WTC11 (cell line): ENCODE measurements around the gene RNF103.

Experiments used
- AFF4 ChIP-seq: sonication (generic); formaldehyde crosslinking; IDR thresholded peaks from 2 replicates; pipeline ENCODE4 v1.8.1; 2023; ENCODE audit warnings: mild to moderate bottlenecking, missing genetic modification reagents, borderline replicate concordance
- ATF2 ChIP-seq: sonication (generic); formaldehyde crosslinking; IDR thresholded peaks from 2 replicates; pipeline ENCODE4 v1.8.1; 2022; ENCODE audit warnings: low read depth, missing genetic modification reagents, borderline replicate concordance
- CTCF ChIP-seq: fragments of 200-600 bp; IDR thresholded peaks from 2 replicates; pipeline ENCODE4 v1.8.0; 2022; ENCODE audit warnings: antibody characterized with exemption
- ETV6 ChIP-seq: sonication (generic); formaldehyde crosslinking; IDR thresholded peaks from 2 replicates; pipeline ENCODE4 v1.8.1; 2022; ENCODE audit warnings: mild to moderate bottlenecking, missing genetic modification reagents
- MAX ChIP-seq: sonication (generic); formaldehyde crosslinking; IDR thresholded peaks from 2 replicates; pipeline ENCODE4 v1.8.0; 2022; ENCODE audit warnings: mild to moderate bottlenecking, missing genetic modification reagents
- TP53 ChIP-seq: sonication (generic); formaldehyde crosslinking; IDR thresholded peaks from 2 replicates; pipeline ENCODE4 v1.8.1; 2023; ENCODE audit warnings: mild to moderate bottlenecking, missing genetic modification reagents
- ZNF416 ChIP-seq: fragments of 250-450 bp; sonication (Bioruptor Pico); IDR thresholded peaks from 2 replicates; pipeline ENCODE4 v1.9.0; 2021; ENCODE audit warnings: mild to moderate bottlenecking, inconsistent platforms
- ZNF423 ChIP-seq: fragments of 250-450 bp; sonication (Bioruptor Pico); IDR thresholded peaks from 2 replicates; pipeline ENCODE4 v2.1.2; 2022; ENCODE audit warnings: mild to moderate bottlenecking, moderate library complexity

- TF ChIP-seq ZNF416 (no peak), ETV6 (CRISPR knock-in tag) (no peak), CTCF (no peak), AFF4 (CRISPR knock-in tag) (no peak), TP53 (CRISPR knock-in tag) (no peak), ZNF423 (CRISPR knock-in tag) (no peak), ATF2 (CRISPR knock-in tag) (no peak), MAX (CRISPR knock-in tag) (no peak)
Measured at GRCh38 chr2:86603905-86604304, 19.8 kb downstream of the RNF103 start.
